Hepatocyte (in vitro differentiated cells): ENCODE data around the gene C1QTNF3.

ENCODE experiments used
- EZH2 ChIP-seq: fragments of 200-600 bp; sonication (generic); IDR thresholded peaks from 2 replicates; pipeline ENCODE4 v1.6.1; 2016; ENCODE audit warnings: antibody characterized with exemption, mild to moderate bottlenecking, borderline replicate concordance
- EZH2phosphoT487 ChIP-seq: fragments of 200-600 bp; sonication (generic); IDR thresholded peaks from one replicate; pipeline ENCODE4 v1.6.1; 2018; ENCODE audit warnings: antibody characterized with exemption, mild to moderate bottlenecking, low read depth, moderate library complexity; ENCODE audit not compliant: unreplicated experiment, severe bottlenecking

GRCh38 chr5:33994845-33995244 lies 48.2 kb downstream of the C1QTNF3 start:
- TF ChIP-seq EZH2phosphoT487, result no peak
- no peak for TF ChIP-seq EZH2
